Karpas-422 (cell line): Measurements from ENCODE around the gene RPS6KA4. TPM values are rescaled to one million over a fixed set of nuclear protein-coding genes. Genes with fewer than 3 reads are reported as not detected.

Source experiments
- DNase-seq: peaks from one replicate; pipeline ENCODE4 v3.0.0-alpha.2; 2015
- H2AFZ ChIP-seq: fragments of 200-600 bp; sonication (generic); 2 replicates; pipeline ENCODE4 v1.6.1; 2014; ENCODE audit warnings: antibody characterized with exemption, low read length, mixed read lengths
- H3K27ac ChIP-seq: fragments of 200-600 bp; sonication (generic); 2 replicates; pipeline ENCODE4 v1.5.1; 2014; ENCODE audit warnings: mild to moderate bottlenecking, low read length, moderate library complexity
- H3K27me3 ChIP-seq: fragments of 200-600 bp; sonication (generic); 2 replicates; pipeline ENCODE4 v1.6.1; 2014; ENCODE audit warnings: low read length, mixed read lengths
- H3K36me3 ChIP-seq: fragments of 200-600 bp; sonication (generic); 2 replicates; pipeline ENCODE4 v1.6.1; 2014; ENCODE audit warnings: low read length, mixed read lengths; ENCODE audit not compliant: insufficient read depth
- H3K4me1 ChIP-seq: fragments of 200-600 bp; sonication (generic); 2 replicates; pipeline ENCODE4 v1.6.1; 2014; ENCODE audit warnings: mild to moderate bottlenecking, low read length, mixed read lengths
- H3K4me2 ChIP-seq: fragments of 200-600 bp; sonication (generic); 2 replicates; pipeline ENCODE4 v1.6.1; 2014; ENCODE audit warnings: low read length, low read depth, mild to moderate bottlenecking; ENCODE audit not compliant: poor library complexity, severe bottlenecking
- H3K4me3 ChIP-seq: fragments of 200-600 bp; sonication (generic); 2 replicates; pipeline ENCODE4 v1.5.1; 2014; ENCODE audit warnings: mild to moderate bottlenecking, antibody characterized with exemption, low read length, mixed read lengths
- H3K79me2 ChIP-seq: fragments of 200-600 bp; sonication (generic); 2 replicates; pipeline ENCODE4 v1.6.1; 2014; ENCODE audit warnings: mild to moderate bottlenecking, low read length, mixed read lengths
- H3K9ac ChIP-seq: fragments of 200-600 bp; sonication (generic); 2 replicates; pipeline ENCODE4 v1.6.0; 2014; ENCODE audit warnings: low read length
- H3K9me2 ChIP-seq: fragments of 200-600 bp; sonication (generic), shearing (Covaris generic); replicated peaks from 2 replicates; pipeline ENCODE4 v1.6.0; 2014; ENCODE audit warnings: mild to moderate bottlenecking, low read length, moderate library complexity; ENCODE audit not compliant: insufficient read depth
- H3K9me3 ChIP-seq: fragments of 300-700, 200-600 bp; sonication (generic); 2 replicates; pipeline ENCODE4 v1.6.1; 2014; ENCODE audit warnings: low read length, mixed read lengths
- H4K20me1 ChIP-seq: fragments of 200-600 bp; sonication (generic); 2 replicates; pipeline ENCODE4 v1.6.1; 2014; ENCODE audit warnings: mild to moderate bottlenecking, antibody characterized with exemption, low read length, low read depth; ENCODE audit not compliant: insufficient read depth
- total RNA-seq: library from RNA; depleted of rRNA; stranded (reverse); fragments of >200 nt; shearing (Covaris generic); gene quantifications from 2 replicates; pipeline ENCODE4 v1.2.3, GENCODE V29; 2014; ENCODE audit warnings: low replicate concordance

Gene RPS6KA4
- total RNA-seq, 1 experiment from 2014 or later: 17.1 TPM

GRCh38 chr11:64349025-64349387, 10.0 kb upstream of the RPS6KA4 start:
- Histone ChIP-seq H2AFZ (no peak overlapping the region), H3K9me2 (no peaks in the 10 kb centered on the region), H3K27me3 (no peaks in the 10 kb centered on the region), H3K4me2 (no peak overlapping the region), H3K79me2 (no peaks in the 10 kb centered on the region), H3K36me3 (peaks cover 2% of the 10 kb centered on the region; the same call in 1 of the 2 replicates), H3K27ac (no peak overlapping the region), H4K20me1 (no peaks in the 10 kb centered on the region), H3K4me3 (no peak overlapping the region), H3K9me3 (no peaks in the 10 kb centered on the region), H3K4me1 (no peaks in the 10 kb centered on the region; the same call in 1 of the 2 replicates), H3K9ac (no peak overlapping the region)
- no peak for DNase-seq

DNA sequence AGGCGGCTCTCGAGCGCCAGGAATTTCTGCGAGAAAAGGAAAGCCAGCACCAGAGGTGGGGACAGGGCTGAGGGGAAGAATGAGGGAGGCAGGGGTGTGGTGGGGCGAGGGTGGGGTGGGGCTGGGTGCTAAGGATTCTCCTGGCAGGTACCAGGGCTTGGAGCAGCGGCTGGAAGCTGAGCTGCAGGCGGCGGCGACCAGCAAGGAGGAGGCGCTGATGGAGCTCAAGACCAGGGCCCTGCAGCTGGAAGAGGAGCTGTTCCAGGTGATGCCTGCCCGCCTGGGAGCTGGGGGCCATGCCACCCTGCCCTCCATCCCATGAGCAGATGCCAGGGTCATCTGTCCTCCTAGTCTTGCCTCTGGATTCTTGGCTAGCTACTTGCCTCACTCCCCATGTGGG, 9.6 kb upstream of the RPS6KA4 start:
- Histone ChIP-seq H3K4me2 (no peak overlapping the region), H3K9ac (no peak overlapping the region), H3K27me3 (no peaks in the 10 kb centered on the region), H3K4me3 (no peak overlapping the region), H3K79me2 (no peaks in the 10 kb centered on the region), H3K9me2 (no peaks in the 10 kb centered on the region), H3K9me3 (no peaks in the 10 kb centered on the region), H3K36me3 (peaks cover 2% of the 10 kb centered on the region; the same call in 1 of the 2 replicates), H2AFZ (no peak overlapping the region), H3K4me1 (peaks cover 4% of the 10 kb centered on the region), H4K20me1 (no peaks in the 10 kb centered on the region), H3K27ac (no peak overlapping the region)
- DNase-seq: no peak

DNA sequence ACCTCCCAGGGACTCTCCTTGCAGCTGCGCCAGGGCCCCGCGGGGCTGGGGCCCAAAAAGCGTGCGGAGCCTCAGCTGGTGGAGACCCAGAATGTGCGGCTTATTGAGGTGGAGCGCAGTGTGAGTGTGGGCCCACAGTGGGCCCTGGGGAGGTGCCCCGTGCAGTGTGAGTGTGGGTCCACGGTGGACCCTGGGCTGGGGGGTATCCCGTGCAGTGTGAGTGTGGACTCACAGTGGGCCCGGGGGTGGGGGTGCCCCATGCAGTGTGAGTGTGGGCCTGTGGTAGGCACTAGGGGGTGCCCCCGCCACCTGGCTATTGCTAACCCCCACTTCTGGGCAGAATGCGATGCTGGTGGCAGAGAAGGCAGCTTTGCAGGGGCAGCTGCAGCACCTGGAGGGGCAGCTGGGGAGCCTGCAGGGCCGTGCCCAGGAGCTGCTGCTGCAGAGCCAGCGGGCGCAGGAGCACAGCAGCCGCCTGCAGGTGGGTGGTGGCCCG, 7.8 kb upstream of the RPS6KA4 start:
- no peaks in the 10 kb centered on the region for H3K27me3 ChIP-seq
- H3K4me3 ChIP-seq: no peak overlapping the region
- H3K27ac ChIP-seq: no peak overlapping the region
- no peak overlapping the region for H3K9ac ChIP-seq
- H3K79me2 ChIP-seq: no peaks in the 10 kb centered on the region
- H3K4me2 ChIP-seq: no peak overlapping the region
- DNase-seq: no peak
- H3K4me1 ChIP-seq: peaks cover 16% of the 10 kb centered on the region
- no peaks in the 10 kb centered on the region for H4K20me1 ChIP-seq
- H3K36me3 ChIP-seq: 0 out of 2 replicates have a peak, but pooled peaks cover 4% of the 10 kb centered on the region
- no peak overlapping the region for H2AFZ ChIP-seq
- no peaks in the 10 kb centered on the region for H3K9me3 ChIP-seq
- no peaks in the 10 kb centered on the region for H3K9me2 ChIP-seq

DNA sequence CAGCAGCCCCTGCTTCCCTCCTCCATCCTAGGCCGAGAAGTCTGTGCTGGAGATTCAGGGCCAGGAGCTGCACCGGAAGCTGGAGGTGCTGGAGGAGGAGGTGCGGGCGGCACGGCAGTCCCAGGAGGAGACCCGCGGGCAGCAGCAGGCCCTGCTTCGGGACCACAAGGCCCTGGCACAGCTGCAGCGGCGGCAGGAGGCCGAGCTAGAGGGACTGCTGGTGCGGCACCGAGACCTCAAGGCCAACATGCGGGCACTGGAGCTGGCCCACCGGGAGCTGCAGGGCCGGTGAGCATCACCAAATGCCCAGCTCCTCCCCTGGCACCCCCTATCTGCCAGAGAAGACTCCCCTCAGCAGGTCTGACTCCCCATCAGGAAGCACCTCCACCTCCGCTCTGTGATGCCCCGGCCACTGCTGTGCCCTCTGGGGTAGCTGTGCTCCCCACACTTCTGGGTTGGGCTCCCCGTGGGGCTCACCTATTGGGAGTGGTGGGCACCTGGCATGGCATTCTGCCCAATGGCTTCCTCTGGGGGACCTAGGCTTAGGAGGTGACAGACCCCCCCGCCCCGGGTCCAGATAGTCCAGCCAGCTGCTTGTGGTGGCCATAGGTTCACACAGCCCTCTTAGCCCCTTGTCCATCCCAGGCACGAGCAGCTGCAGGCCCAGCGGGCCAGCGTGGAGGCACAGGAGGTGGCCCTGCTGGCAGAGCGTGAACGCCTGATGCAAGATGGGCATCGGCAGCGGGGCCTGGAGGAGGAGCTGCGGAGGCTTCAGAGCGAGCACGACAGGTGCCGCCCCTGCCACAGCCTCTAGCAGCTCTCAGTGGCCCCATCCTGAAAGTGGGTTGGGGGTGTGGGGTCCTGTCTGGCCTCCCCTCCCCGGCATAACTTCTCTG, 6.6 kb upstream of the RPS6KA4 start:
- H3K79me2 ChIP-seq: no peaks in the 10 kb centered on the region
- no peaks in the 10 kb centered on the region for H4K20me1 ChIP-seq
- DNase-seq: no peak
- H2AFZ ChIP-seq: no peak overlapping the region
- no peak overlapping the region for H3K4me3 ChIP-seq
- no peaks in the 10 kb centered on the region for H3K27me3 ChIP-seq
- no peaks in the 10 kb centered on the region for H3K9me3 ChIP-seq
- H3K27ac ChIP-seq: no peak overlapping the region
- no peak overlapping the region for H3K4me2 ChIP-seq
- no peak overlapping the region for H3K9ac ChIP-seq
- peaks cover 24% of the 10 kb centered on the region for H3K4me1 ChIP-seq
- H3K9me2 ChIP-seq: no peaks in the 10 kb centered on the region
- 0 out of 2 replicates have a peak, but pooled peaks cover 4% of the 10 kb centered on the region for H3K36me3 ChIP-seq

DNA sequence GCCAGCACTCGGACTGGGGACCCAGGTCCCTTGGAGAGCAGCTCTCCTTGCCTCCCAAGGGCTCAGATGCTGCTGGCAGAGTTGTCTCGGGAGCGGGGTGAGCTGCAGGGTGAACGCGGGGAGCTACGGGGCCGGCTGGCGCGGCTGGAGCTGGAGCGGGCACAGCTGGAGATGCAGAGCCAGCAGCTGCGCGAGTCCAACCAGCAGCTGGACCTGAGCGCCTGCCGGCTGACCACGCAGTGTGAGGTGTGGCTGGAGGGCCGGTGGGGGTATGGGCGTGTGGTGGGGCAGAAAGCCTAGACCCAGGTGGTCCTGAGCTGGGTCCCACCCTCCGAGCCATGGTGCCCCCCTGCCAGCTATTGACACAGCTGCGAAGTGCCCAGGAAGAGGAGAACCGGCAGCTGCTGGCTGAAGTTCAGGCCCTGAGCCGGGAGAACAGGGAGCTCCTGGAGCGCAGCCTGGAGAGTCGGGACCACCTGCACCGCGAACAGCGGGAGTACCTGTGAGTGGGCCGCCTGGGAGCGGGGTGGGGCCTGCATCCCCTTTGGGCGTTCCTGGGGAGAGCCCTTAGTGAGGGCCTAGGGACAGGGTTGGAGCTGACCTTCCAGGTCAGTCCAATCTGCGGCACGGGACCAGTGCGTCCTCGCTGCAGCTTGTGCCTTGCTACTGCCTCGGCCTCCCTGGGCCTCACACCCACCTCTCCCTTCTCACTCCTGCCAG, 5.8 kb upstream of the RPS6KA4 start:
- Histone ChIP-seq H3K27ac (no peak overlapping the region), H4K20me1 (no peaks in the 10 kb centered on the region), H3K36me3 (0 out of 2 replicates have a peak, but pooled peaks cover 4% of the 10 kb centered on the region), H3K9me2 (no peaks in the 10 kb centered on the region), H3K9ac (no peak overlapping the region), H3K79me2 (no peaks in the 10 kb centered on the region), H3K27me3 (no peaks in the 10 kb centered on the region), H3K4me1 (peaks cover 33% of the 10 kb centered on the region), H3K4me2 (no peak overlapping the region), H2AFZ (no peak overlapping the region), H3K4me3 (no peak overlapping the region), H3K9me3 (no peaks in the 10 kb centered on the region)
- DNase-seq: no peak

DNA sequence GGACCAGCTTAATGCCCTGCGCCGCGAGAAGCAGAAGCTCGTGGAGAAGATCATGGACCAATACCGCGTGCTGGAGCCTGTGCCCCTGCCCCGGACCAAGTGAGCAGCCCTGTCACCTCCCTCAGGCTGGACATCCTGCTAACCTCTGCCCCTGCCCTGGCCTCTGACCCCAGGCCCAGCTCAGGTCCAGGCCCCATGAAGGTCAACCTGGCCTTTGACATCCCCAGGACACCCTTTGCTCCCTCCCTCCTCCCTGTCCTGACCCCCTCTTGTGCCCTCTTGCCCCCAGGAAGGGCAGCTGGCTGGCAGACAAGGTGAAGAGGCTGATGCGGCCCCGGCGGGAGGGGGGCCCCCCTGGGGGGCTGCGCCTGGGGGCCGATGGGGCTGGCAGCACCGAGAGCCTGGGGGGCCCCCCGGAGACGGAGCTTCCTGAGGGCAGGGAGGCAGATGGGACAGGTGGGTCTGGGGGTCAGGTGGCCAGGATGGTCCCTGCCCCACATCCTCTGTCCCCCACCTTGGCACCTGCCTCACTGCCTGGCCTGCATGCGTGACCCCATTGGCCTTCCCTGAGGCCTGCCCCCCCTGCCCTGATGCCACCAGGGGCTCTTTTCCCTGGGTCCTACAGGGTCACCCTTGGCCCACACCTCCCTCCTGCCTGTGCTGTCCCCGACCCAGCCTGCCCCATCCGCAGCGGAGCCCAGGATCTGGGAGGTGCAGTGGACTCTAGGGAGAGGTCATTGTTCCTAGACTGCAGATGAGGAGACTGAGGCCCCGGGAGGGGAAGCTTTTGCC, 5.1 kb upstream of the RPS6KA4 start:
- Histone ChIP-seq H3K9me3 (no peaks in the 10 kb centered on the region), H2AFZ (no peak overlapping the region), H3K9me2 (no peaks in the 10 kb centered on the region), H3K9ac (no peak overlapping the region), H3K4me1 (peaks cover 39% of the 10 kb centered on the region), H3K79me2 (no peaks in the 10 kb centered on the region), H3K27me3 (no peaks in the 10 kb centered on the region), H3K27ac (no peak overlapping the region), H3K4me3 (no peak overlapping the region), H4K20me1 (no peaks in the 10 kb centered on the region), H3K4me2 (no peak overlapping the region), H3K36me3 (0 out of 2 replicates have a peak, but pooled peaks cover 4% of the 10 kb centered on the region)
- no peak for DNase-seq

- Histone ChIP-seq H3K27me3 (no peaks in the 10 kb centered on the region), H3K4me3 (no peak overlapping the region), H3K36me3 (0 out of 2 replicates have a peak, but pooled peaks cover 4% of the 10 kb centered on the region), H3K9me2 (no peaks in the 10 kb centered on the region), H3K27ac (peak overlapping the region; percentile 76), H3K4me2 (peak overlapping the region; percentile 11), H3K9me3 (no peaks in the 10 kb centered on the region), H3K9ac (peak overlapping the region; percentile 51), H3K79me2 (peaks cover 3% of the 10 kb centered on the region; the same call in 1 of the 2 replicates), H3K4me1 (peaks cover 51% of the 10 kb centered on the region), H2AFZ (no peak overlapping the region), H4K20me1 (peaks cover 4% of the 10 kb centered on the region; the same call in 1 of the 2 replicates)
- peak; percentile 91 for DNase-seq
Observed at GRCh38 chr11:64355078-64355940, 3.7 kb upstream of the RPS6KA4 start.
